GM13977 (cell line): ENCODE data around the gene ELOA2.
A peak's percentile ranks its signal among the peaks of the same experiment; 100 is the strongest.

ENCODE experiments used
- DNase-seq: peaks from one replicate; pipeline ENCODE4 v3.0.0; 2012; ENCODE audit warnings: low spot score
- CTCF ChIP-seq: IDR thresholded peaks from 2 replicates; pipeline ENCODE4 v1.5.1; 2012; ENCODE audit warnings: mild to moderate bottlenecking, control low read depth; ENCODE audit not compliant: insufficient read depth; ENCODE audit errors: extremely low read depth, missing control alignments
- in situ Hi-C: fragments of 300-500 bp; cut with MboI; formaldehyde crosslinking; loops from one replicate; pipeline ENCODE4 v1.12.0; 2022; ENCODE audit warnings: low sequenced_read_pairs, low pct_unique_long_range_greater_than_20kb, mixed read lengths, inconsistent platforms; ENCODE audit not compliant: unreplicated experiment

The ELOA2 gene

GRCh38 chr18:47063096-47063495 lies 27.7 kb upstream of the ELOA2 start:
- no peak for TF ChIP-seq CTCF
- in situ Hi-C loops, result no loop called here
- DNase-seq, result no peak

- in situ Hi-C loops, result no loop called here
- DNase-seq, result no peak
- no peak for TF ChIP-seq CTCF
These were observed 27.1 kb upstream of the ELOA2 start for GRCh38 chr18:47062471-47062870.

GRCh38 chr18:47054369-47054768 lies 18.9 kb upstream of the ELOA2 start:
- DNase-seq, result no peak

GRCh38 chr18:47050468-47050867 lies 15.0 kb upstream of the ELOA2 start:
- TF ChIP-seq CTCF, result peak; percentile 76
- in situ Hi-C loops, result no loop called here
- DNase-seq, result peak; percentile 43

More at GRCh38 chr18:47054369-47054768, 18.9 kb upstream of the ELOA2 start:
- no peak for TF ChIP-seq CTCF
- in situ Hi-C loops, result no loop called here

- no peak for DNase-seq
- TF ChIP-seq CTCF, result no peak
- in situ Hi-C loops, result no loop called here
These were observed 5.6 kb upstream of the ELOA2 start for GRCh38 chr18:47040982-47041381.

GRCh38 chr18:47036927-47037578 lies 1.6 kb upstream of the ELOA2 start:
- TF ChIP-seq CTCF, result no peak
- in situ Hi-C loops, result no loop called here
- no peak for DNase-seq
